ENCODE results near the gene KDELR3. TPM values are rescaled to one million over a fixed set of nuclear protein-coding genes. Genes with fewer than 3 reads are reported as not detected.

KDELR3 gene
- total RNA-seq, 1 experiment from 2014 or later, result 33.1 TPM

GRCh38 chr22:38471237-38471636 is 3.3 kb downstream of the KDELR3 start (continued):
- TF ChIP-seq ZBTB33 (IDR thresholded peaks at IDR 0.05; ENCODE audit: extremely low read depth, insufficient replicate concordance, low read length), result no peak
- no peak for TF ChIP-seq SIN3A (IDR thresholded peaks at IDR 0.05; ENCODE audit: low read depth)
- TF ChIP-seq JUND (IDR thresholded peaks at IDR 0.05), result no peak

GRCh38 chr22:38474003-38474607 is 6.2 kb downstream of the KDELR3 start:
- Histone ChIP-seq H3K36me3 (ENCODE audit: control insufficient read depth in 1 of 2, insufficient read depth in 2 of 2, low read length in 2 of 2) (no peaks in the 10 kb centered on the region), H3K27ac (ENCODE audit: low read depth, low read length) (no peak overlapping the region), H3K9me3 (ENCODE audit: control insufficient read depth in 1 of 2, insufficient read depth in 1 of 2, low read depth in 1 of 2, low read length in 2 of 2) (no peaks in the 10 kb centered on the region), H3K9me2 (ENCODE audit: insufficient read depth) (no peaks in the 10 kb centered on the region), H3K9ac (ENCODE audit: low read length) (no peak overlapping the region), H3K4me2 (ENCODE audit: low read length) (no peak overlapping the region), H3K79me2 (ENCODE audit: insufficient read depth, low read length) (no peaks in the 10 kb centered on the region), H3K4me3 (replicated peaks in 1 of 2; ENCODE audit: low read depth in 1 of 2, low read length in 2 of 2) (no peak overlapping the region), H4K20me1 (ENCODE audit: insufficient read depth) (no peaks in the 10 kb centered on the region), H2AFZ (ENCODE audit: low read depth, low read length, poor library complexity, severe bottlenecking) (no peak overlapping the region), H3K4me1 (ENCODE audit: control insufficient read depth in 1 of 2, insufficient read depth in 2 of 2, low read length in 2 of 2) (no peaks in the 10 kb centered on the region), H3K27me3 (ENCODE audit: insufficient read depth, low read length) (no peaks in the 10 kb centered on the region)
- ChIA-PET CTCF (no interaction called here), RAD21 (ENCODE audit: low non-redundant PET in 1 of 2, low total read pairs in 2 of 2, uncharacterized antibody in 2 of 2, unreplicated experiment in 2 of 2) (no interaction called here), POLR2A (no interaction called here)
- BruUV-seq (replicated peaks), result no TSS peak
- DNase-seq (ENCODE audit: low read depth, low spot score) (no peak), ATAC-seq (no peak)
- TF ChIP-seq POLR2AphosphoS5 (IDR thresholded peaks at IDR 0.05; ENCODE audit: low read depth, low read length) (no peak), ZBTB33 (IDR thresholded peaks at IDR 0.05; ENCODE audit: extremely low read depth, insufficient replicate concordance, low read length) (no peak), JUND (IDR thresholded peaks at IDR 0.05) (no peak), RAD21 (IDR thresholded peaks at IDR 0.05; ENCODE audit: low read depth) (no peak), SIN3A (IDR thresholded peaks at IDR 0.05; ENCODE audit: low read depth) (no peak), POLR2A (IDR thresholded peaks at IDR 0.05; ENCODE audit: borderline replicate concordance, extremely low read depth, insufficient read depth, insufficient read length) (no peak), CTCF (IDR thresholded peaks at IDR 0.05 in 2 of 3, conservative IDR thresholded peaks at IDR 0.05 in 1 of 3; ENCODE audit: borderline replicate concordance in 1 of 3, insufficient read depth in 1 of 3, low read depth in 2 of 3, low read length in 2 of 3) (no peak), SP1 (IDR thresholded peaks at IDR 0.05; ENCODE audit: low read depth) (no peak), SRF (IDR thresholded peaks at IDR 0.05; ENCODE audit: low read depth) (no peak), TCF7L2 (IDR thresholded peaks at IDR 0.05; ENCODE audit: borderline replicate concordance, extremely low read depth, insufficient read depth, insufficient read length) (no peak)
- intact Hi-C loops (cut with micrococcal nuclease), result no loop called here

All from HCT116 (cell line).